Kidney (tissue), 14 donors: ENCODE data around the gene CYSTM1. TPM values are rescaled to one million over a fixed set of nuclear protein-coding genes. Genes with fewer than 3 reads are reported as not detected.

Source experiments
- DNase-seq, 5 donors: peaks; one replicate each; pipeline ENCODE4 v3.0.0-alpha.2; 2013 to 2020
- FAIRE-seq: peaks from 2 replicates; lab custom pipeline; 2012; peaks lifted over from hg19 to GRCh38; lab: Jason Lieb, UNC
- H3K27ac ChIP-seq, 2 donors: one replicate each; pipeline ENCODE4 v1.7.0; 2013; ENCODE audit warnings: low read depth in 2 of 2, low read length in 2 of 2, inconsistent platforms in 1 of 2
- H3K27me3 ChIP-seq: one replicate; pipeline ENCODE4 v1.7.1; 2013; ENCODE audit warnings: low read length, inconsistent platforms; ENCODE audit not compliant: control insufficient read depth, insufficient read depth
- H3K36me3 ChIP-seq, 3 donors: one replicate each; pipeline versions ENCODE4 v1.7.0 to v1.7.1; 2013; ENCODE audit warnings: low read length in 3 of 3, control low read depth in 1 of 3, inconsistent platforms in 1 of 3; ENCODE audit not compliant: insufficient read depth in 3 of 3, control insufficient read depth in 2 of 3
- H3K4me1 ChIP-seq, 3 donors: one replicate each; pipeline versions ENCODE4 v1.7.0 to v1.7.1; 2013; ENCODE audit warnings: low read length in 3 of 3, inconsistent platforms in 1 of 3, low read depth in 1 of 3; ENCODE audit not compliant: control insufficient read depth in 2 of 3, insufficient read depth in 2 of 3
- H3K4me3 ChIP-seq, 3 donors: one replicate each; pipeline versions ENCODE4 v1.7.0 to v1.8.1; 2013; ENCODE audit warnings: low read length in 3 of 3, control low read depth in 1 of 3, inconsistent platforms in 1 of 3
- H3K9ac ChIP-seq, 3 donors: one replicate each; pipeline versions ENCODE4 v1.7.0 to v1.7.1; 2013; ENCODE audit warnings: low read length in 3 of 3, control low read depth in 1 of 3, inconsistent platforms in 1 of 3
- H3K9me3 ChIP-seq, 3 donors: one replicate each; pipeline versions ENCODE4 v1.7.0 to v1.7.1; 2013; ENCODE audit warnings: low read length in 3 of 3, control low read depth in 1 of 3, inconsistent platforms in 1 of 3; ENCODE audit not compliant: control insufficient read depth in 2 of 3, insufficient read depth in 1 of 3
- CTCF ChIP-seq: IDR thresholded peaks from 3 replicates; pipeline ENCODE4 v1.5.1; 2012; ENCODE audit warnings: mild to moderate bottlenecking, moderate library complexity, borderline replicate concordance; ENCODE audit not compliant: insufficient read depth; ENCODE audit errors: extremely low read depth
- intact Hi-C: fragments of 100-400 bp; cut with DNase I; formaldehyde crosslinking; loops from one replicate; pipeline ENCODE4 v1.11.1; 2022
- polyA plus RNA-seq: library from polyadenylated mRNA; stranded (reverse); fragments of 350-450 nt; fragmentation: Illumina TruSeq; extraction: RNeasy Lipid Tissue Mini Kit (QIAGEN cat#74804); gene quantifications from one replicate; pipeline ENCODE4 v1.2.3, GENCODE V29; 2014; ENCODE audit warnings: low read depth, low replicate concordance; ENCODE audit not compliant: insufficient read depth
- total RNA-seq: library from RNA; stranded (reverse); fragmentation: NEBNext Ultra II Directional; extraction: Animal tissue kit (Norgen Biotek cat#: 25700); gene quantifications from one replicate; pipeline ENCODE4 v1.2.1, GENCODE V29; 2021
- donor health status: control.
- donor health status: control.
- donor health status: control.
- donor health status: control.
- donor health status: control.
- donor health status: DM: yes; HTN: yes; CAD: no.
- donor health status: Normal renal cell carcinoma (clear cell type).

The CYSTM1 gene
- total and polyA plus RNA-seq, 2 donors from 2014 or later, result 157 to 485 TPM

DNA sequence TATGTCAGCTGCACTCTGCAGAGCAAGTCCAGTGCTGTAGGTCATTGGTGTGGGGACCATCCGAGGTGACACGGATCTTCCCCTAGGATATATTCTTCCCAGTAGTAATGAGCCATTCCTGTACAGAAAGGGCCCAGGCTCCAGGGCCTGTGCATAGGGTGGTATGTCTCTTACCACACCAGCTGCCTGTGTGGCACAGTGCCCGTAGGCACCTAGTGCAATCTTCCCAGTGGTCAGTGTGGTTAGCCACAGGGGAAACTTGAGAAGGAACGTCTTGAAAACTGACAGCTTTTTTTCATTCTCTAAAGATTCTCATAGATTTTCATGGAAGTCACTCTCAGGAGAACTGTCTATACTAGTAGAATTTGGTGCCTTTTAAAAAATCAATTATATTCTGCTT lies 39.8 kb downstream of the CYSTM1 start:
- FAIRE-seq, result no peak
- no peak overlapping the region for H3K4me3 ChIP-seq
- DNase-seq, result no peak
- no peak overlapping the region for H3K9ac ChIP-seq
- intact Hi-C loops, result no loop called here
- no peaks in the 10 kb centered on the region for H3K9me3 ChIP-seq
- H3K27me3 ChIP-seq, result no peaks in the 10 kb centered on the region
- no peak for TF ChIP-seq CTCF
- peak overlapping the region in 1 of 2 donors; percentile 25 for H3K27ac ChIP-seq
- peaks cover 0 to 53% (median 37%) of the 10 kb centered on the region in 3 donors for H3K4me1 ChIP-seq
- no peaks in the 10 kb centered on the region for H3K36me3 ChIP-seq

- Histone ChIP-seq H3K36me3 (no peaks in the 10 kb centered on the region), H3K27ac (no peak overlapping the region), H3K27me3 (no peaks in the 10 kb centered on the region), H3K4me1 (peaks cover 0 to 57% (median 41%) of the 10 kb centered on the region in 3 donors), H3K9me3 (no peaks in the 10 kb centered on the region), H3K4me3 (no peak overlapping the region), H3K9ac (no peak overlapping the region)
- intact Hi-C loops, result no loop called here
- DNase-seq, result no peak
- TF ChIP-seq CTCF, result no peak
- FAIRE-seq, result no peak
These were observed 40.3 kb downstream of the CYSTM1 start for GRCh38 chr5:140215276-140215675.

DNA sequence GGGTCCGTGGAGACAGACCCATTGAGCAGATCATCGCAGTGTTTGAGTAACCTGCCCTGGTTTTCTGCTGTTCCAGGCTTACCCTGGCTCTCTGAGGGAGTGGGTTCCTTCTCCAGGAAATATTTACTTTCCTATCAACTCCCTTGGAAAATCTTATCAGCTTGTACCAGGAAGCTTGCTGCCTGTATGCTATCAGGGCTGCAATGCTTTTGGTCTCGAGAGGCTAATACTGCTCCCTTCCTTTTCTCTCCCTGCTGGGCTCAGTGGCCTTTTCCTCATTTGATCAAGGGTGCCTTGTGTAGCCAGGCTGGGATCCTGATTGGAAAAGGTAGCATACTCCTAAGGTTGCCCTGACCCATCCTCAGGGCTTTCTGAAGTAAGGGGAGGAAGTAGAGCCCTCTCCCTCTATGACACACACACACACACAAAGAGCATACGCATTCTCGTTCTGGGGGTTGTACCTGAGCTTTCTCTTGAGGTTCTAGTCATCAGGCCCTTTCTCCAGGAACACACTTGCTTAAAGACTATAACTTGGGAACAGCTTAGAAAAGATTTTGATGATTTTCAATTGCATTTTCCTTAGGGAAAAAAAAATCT lies 41.6 kb downstream of the CYSTM1 start:
- H3K4me3 ChIP-seq, result no peak overlapping the region
- H3K9ac ChIP-seq, result peak overlapping the region in 1 of 3 donors; percentile 10
- no peak for FAIRE-seq
- H3K36me3 ChIP-seq, result no peaks in the 10 kb centered on the region
- no peak for DNase-seq
- H3K9me3 ChIP-seq, result no peaks in the 10 kb centered on the region
- intact Hi-C loops, result no loop called here
- no peaks in the 10 kb centered on the region for H3K27me3 ChIP-seq
- peaks cover 0 to 70% (median 52%) of the 10 kb centered on the region in 3 donors for H3K4me1 ChIP-seq
- peak overlapping the region; percentile 9 to 20 for H3K27ac ChIP-seq
- no peak for TF ChIP-seq CTCF
